Mammary epithelial cell (primary cell): ENCODE data around the gene YTHDF1.

Experiments
- CTCF ChIP-seq, 2 donors: IDR thresholded peaks in 1 of 2; conservative IDR thresholded peaks in 1 of 2; 2 replicates each; pipeline ENCODE4 v1.5.1; 2011 to 2012; ENCODE audit warnings: inconsistent platforms in 2 of 2, low read length in 2 of 2, mild to moderate bottlenecking in 2 of 2, control low read depth in 1 of 2, low read depth in 1 of 2; ENCODE audit not compliant: insufficient read depth in 1 of 2; ENCODE audit errors: extremely low read depth in 1 of 2
- EZH2 ChIP-seq: IDR thresholded peaks from 2 replicates; pipeline ENCODE4 v1.6.1; 2012; ENCODE audit warnings: low read length, inconsistent platforms, borderline replicate concordance

DNA sequence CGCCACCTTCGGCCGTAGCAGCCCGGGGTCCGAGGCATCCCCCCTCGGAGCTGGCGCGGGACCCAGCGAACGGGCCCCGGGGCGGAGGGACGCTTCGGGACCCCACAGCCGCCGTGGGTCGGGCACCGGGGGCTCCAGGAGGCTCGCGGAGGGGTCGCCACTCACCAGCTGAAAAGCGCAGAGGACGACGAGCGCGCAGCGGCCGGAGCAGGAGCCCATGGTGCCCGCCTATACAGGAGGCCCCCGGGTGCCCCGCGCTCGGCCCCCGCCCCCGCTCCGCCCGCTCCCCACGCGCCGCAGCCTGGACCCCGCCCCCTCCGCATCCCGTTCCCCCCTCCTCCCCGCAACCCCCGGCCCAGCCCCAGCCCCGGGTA is 38.3 kb upstream of the YTHDF1 start, which contains the start of gene NKAIN4:
- TF ChIP-seq CTCF (conservative IDR thresholded peaks at IDR 0.05 in 1 of 2, IDR thresholded peaks at IDR 0.05 in 1 of 2; ENCODE audit: extremely low read depth in 1 of 2, insufficient read depth in 1 of 2, low read depth in 1 of 2, low read length in 2 of 2): no peak
- no peak for TF ChIP-seq EZH2
